H1 (cell line): ENCODE data around the gene ZNF814. TPM values are rescaled to one million over a fixed set of nuclear protein-coding genes. Genes with fewer than 3 reads are reported as not detected.

Experiments
- CTCF ChIA-PET: fragments of 300-600 bp; sonication (Branson Sonifier 250); formaldehyde crosslinking; loops from one replicate; lab custom pipeline; 2021; ENCODE audit not compliant: partially characterized antibody; lab: Charles Lee
- POLR2A ChIA-PET: fragments of 300-600 bp; sonication (Branson Sonifier 250); formaldehyde crosslinking; loops from one replicate; lab custom pipeline; 2021; ENCODE audit warnings: inconsistent platforms; ENCODE audit not compliant: partially characterized antibody; lab: Charles Lee
- DNase-seq, 2 experiments: peaks; one replicate each; pipeline versions ENCODE4 v3.0.0 to v3.0.0-alpha.2; 2010 to 2022; ENCODE audit warnings: low spot score in 2 of 2, low read depth in 1 of 2, mixed read lengths in 1 of 2
- FAIRE-seq: peaks from 2 replicates; lab custom pipeline; 2011; peaks lifted over from hg19 to GRCh38; lab: Jason Lieb, UNC
- H2AFZ ChIP-seq: 2 replicates; pipeline ENCODE4 v1.8.1; 2012; ENCODE audit warnings: low read length, inconsistent platforms
- H2AK5ac ChIP-seq: 2 replicates; pipeline ENCODE4 v1.6.1; 2013; ENCODE audit warnings: low read depth, low read length
- H2BK120ac ChIP-seq: replicated peaks from 2 replicates; pipeline ENCODE3; 2013; ENCODE audit warnings: low read depth, low read length, inconsistent platforms
- H2BK12ac ChIP-seq: 2 replicates; pipeline ENCODE4 v1.6.1; 2013; ENCODE audit warnings: low read depth, low read length
- H2BK15ac ChIP-seq: 2 replicates; pipeline ENCODE4 v1.6.1; 2013; ENCODE audit warnings: low read length
- H2BK20ac ChIP-seq: 2 replicates; pipeline ENCODE4 v1.6.1; 2013; ENCODE audit warnings: low read length
- H2BK5ac ChIP-seq: 2 replicates; pipeline ENCODE4 v1.6.1; 2013; ENCODE audit warnings: low read depth, low read length
- H3K14ac ChIP-seq: 2 replicates; pipeline ENCODE4 v1.6.1; 2013; ENCODE audit warnings: inconsistent platforms; ENCODE audit not compliant: insufficient read length
- H3K18ac ChIP-seq: 2 replicates; pipeline ENCODE4 v1.6.1; 2013; ENCODE audit warnings: low read length; ENCODE audit errors: extremely low read depth
- H3K23ac ChIP-seq: 2 replicates; pipeline ENCODE4 v1.6.1; 2013; ENCODE audit warnings: inconsistent platforms; ENCODE audit not compliant: insufficient read length
- H3K23me2 ChIP-seq: 2 replicates; pipeline ENCODE4 v1.6.1; 2013; ENCODE audit warnings: low read depth, low read length
- H3K27ac ChIP-seq: 2 replicates; pipeline ENCODE4 v1.6.1; 2011; ENCODE audit warnings: low read depth, low read length, inconsistent platforms
- H3K27me3 ChIP-seq, 4 experiments: replicated peaks in 1 of 4; 1 replicate in 1 of 4; 2 replicates in 3 of 4; pipeline versions ENCODE4 v1.6.1 to v1.8.1; 2011 to 2013; ENCODE audit warnings: low read length in 3 of 4, mild to moderate bottlenecking in 3 of 4, inconsistent platforms in 2 of 4, mixed read lengths in 2 of 4, moderate library complexity in 1 of 4; ENCODE audit not compliant: control insufficient read depth in 3 of 4, insufficient read depth in 3 of 4; ENCODE audit errors: extremely low read depth in 1 of 4
- H3K36me3 ChIP-seq, 4 experiments: 2 replicates each; pipeline versions ENCODE4 v1.6.1 to v1.8.1; 2011 to 2013; ENCODE audit warnings: mild to moderate bottlenecking in 4 of 4, low read length in 3 of 4, moderate library complexity in 2 of 4, control low read depth in 1 of 4, inconsistent platforms in 1 of 4; ENCODE audit not compliant: insufficient read depth in 4 of 4, control insufficient read depth in 2 of 4
- H3K4ac ChIP-seq: replicated peaks from 2 replicates; pipeline ENCODE3; 2013; ENCODE audit warnings: low read length, low read depth, mixed read lengths, inconsistent platforms; ENCODE audit not compliant: insufficient read length
- H3K4me1 ChIP-seq, 4 experiments: replicated peaks in 1 of 4; 1 replicate in 1 of 4; 2 replicates in 3 of 4; pipeline versions ENCODE4 v1.6.1 to v1.8.1; 2011 to 2013; ENCODE audit warnings: low read length in 3 of 4, inconsistent platforms in 2 of 4, mixed read lengths in 1 of 4; ENCODE audit not compliant: insufficient read depth in 4 of 4, control insufficient read depth in 3 of 4
- H3K4me2 ChIP-seq, 2 experiments: 2 replicates each; pipeline versions ENCODE4 v1.6.1 to v1.8.1; 2011 to 2013; ENCODE audit warnings: low read depth in 2 of 2, low read length in 2 of 2, control low read depth in 1 of 2, inconsistent platforms in 1 of 2, mild to moderate bottlenecking in 1 of 2; ENCODE audit not compliant: insufficient read depth in 1 of 2
- H3K4me3 ChIP-seq, 4 experiments: fragments of 200-600, 300-600 bp in 1 of 4; sonication (generic), shearing (Covaris generic), sonication (Bioruptor Twin) in 1 of 4; 2 replicates each; pipeline versions ENCODE4 v1.5.1 to v1.8.1; 2011 to 2016; ENCODE audit warnings: low read length in 4 of 4, low read depth in 3 of 4, control low read depth in 2 of 4, inconsistent platforms in 2 of 4, mild to moderate bottlenecking in 2 of 4, mixed read lengths in 1 of 4, moderate library complexity in 1 of 4; ENCODE audit not compliant: insufficient read depth in 2 of 4; ENCODE audit errors: extremely low read depth in 1 of 4
- H3K56ac ChIP-seq: replicated peaks from 2 replicates; pipeline ENCODE3; 2013; ENCODE audit warnings: low read depth, mild to moderate bottlenecking, mixed read lengths, low read length, inconsistent platforms; ENCODE audit not compliant: insufficient read length
- H3K79me1 ChIP-seq: 2 replicates; pipeline ENCODE4 v1.6.1; 2013; ENCODE audit warnings: low read depth, low read length, control low read depth
- H3K79me2 ChIP-seq, 2 experiments: 2 replicates each; pipeline versions ENCODE4 v1.6.1 to v1.8.1; 2012 to 2013; ENCODE audit warnings: low read length in 2 of 2, mild to moderate bottlenecking in 2 of 2, inconsistent platforms in 1 of 2; ENCODE audit not compliant: insufficient read depth in 2 of 2, control insufficient read depth in 1 of 2
- H3K9ac ChIP-seq, 4 experiments: replicated peaks in 1 of 4; 1 replicate in 1 of 4; 2 replicates in 3 of 4; pipeline versions ENCODE4 v1.6.1 to v1.8.1; 2011 to 2013; ENCODE audit warnings: low read depth in 3 of 4, low read length in 3 of 4, control low read depth in 2 of 4, mild to moderate bottlenecking in 2 of 4, moderate library complexity in 2 of 4, inconsistent platforms in 1 of 4; ENCODE audit errors: extremely low read depth in 1 of 4
- H3K9me3 ChIP-seq, 2 experiments: 2 replicates each; pipeline versions ENCODE4 v1.6.1 to v1.8.1; 2012 to 2013; ENCODE audit warnings: mild to moderate bottlenecking in 2 of 2, moderate library complexity in 2 of 2, control low read depth in 1 of 2, inconsistent platforms in 1 of 2, low read depth in 1 of 2, low read length in 1 of 2, mixed read lengths in 1 of 2; ENCODE audit not compliant: insufficient read depth in 2 of 2
- H4K20me1 ChIP-seq, 2 experiments: replicated peaks in 1 of 2; 2 replicates each; pipeline versions ENCODE3 to v1.8.1; 2011 to 2013; ENCODE audit warnings: inconsistent platforms in 2 of 2, low read length in 2 of 2, mild to moderate bottlenecking in 1 of 2; ENCODE audit not compliant: insufficient read depth in 2 of 2, control insufficient read depth in 1 of 2
- H4K5ac ChIP-seq: 2 replicates; pipeline ENCODE4 v1.6.1; 2013; ENCODE audit warnings: low read length, low read depth, mixed read lengths, inconsistent platforms; ENCODE audit not compliant: insufficient read length
- H4K8ac ChIP-seq: 2 replicates; pipeline ENCODE4 v1.8.0; 2013; ENCODE audit warnings: mild to moderate bottlenecking, moderate library complexity, low read length, inconsistent platforms; ENCODE audit not compliant: insufficient read depth; ENCODE audit errors: extremely low read depth
- H4K91ac ChIP-seq: replicated peaks from 2 replicates; pipeline ENCODE3; 2013; ENCODE audit warnings: low read length, mixed read lengths, inconsistent platforms; ENCODE audit not compliant: insufficient read length
- GTF2F1 ChIP-seq: IDR thresholded peaks from 2 replicates; pipeline ENCODE4 v1.6.1; 2012; ENCODE audit warnings: low read depth, low read length, improper control_type of control experiment, borderline replicate concordance
- KDM5A ChIP-seq: fragments of 200-600 bp; IDR thresholded peaks from 2 replicates; pipeline ENCODE4 v1.7.1; 2012; ENCODE audit warnings: mild to moderate bottlenecking, low read length, inconsistent platforms, mixed read lengths
- RAD21 ChIP-seq, 2 experiments: IDR thresholded peaks in 1 of 2; conservative IDR thresholded peaks in 1 of 2; 2 replicates each; pipeline ENCODE4 v1.6.1; 2011; ENCODE audit warnings: low read depth in 2 of 2, low read length in 2 of 2, improper control_type of control experiment in 1 of 2, inconsistent platforms in 1 of 2, mild to moderate bottlenecking in 1 of 2, moderate library complexity in 1 of 2
- YY1 ChIP-seq: IDR thresholded peaks from 2 replicates; pipeline ENCODE4 v1.6.1; 2011; ENCODE audit warnings: low read depth, mild to moderate bottlenecking, low read length
- WGBS, 2 experiments: shearing (Covaris generic) in 1 of 2; methylation state at CpG; one replicate each; pipeline versions ENCODE4 v1.1.6 to v1.1.7; 2013 to 2015; ENCODE audit warnings: low lambda C conversion rate in 2 of 2, mixed read lengths in 2 of 2, inconsistent platforms in 1 of 2, low coverage in 1 of 2, missing lambda C conversion rate in 1 of 2; ENCODE audit not compliant: insufficient replicate concordance in 2 of 2, insufficient coverage in 1 of 2, insufficient read length in 1 of 2; ENCODE audit errors: extremely low coverage in 1 of 2, missing lambda C conversion rate in 1 of 2; 5-methylcytosine and 5-hydroxymethylcytosine counted together
- polyA plus RNA-seq, 7 experiments: library from polyadenylated mRNA; depleted of rRNA in 3 of 7; stranded (reverse) in 5 of 7; unstranded in 2 of 7; fragments of >200 nt in 5 of 7; fragments of 200-250 nt in 2 of 7; gene quantifications; 1 replicate in 5 of 7; 2 replicates in 1 of 7; 4 replicates in 1 of 7; pipeline versions ENCODE4 v1.2.1 to v1.2.3, GENCODE V29; 2011 to 2013; ENCODE audit warnings: missing spikeins in 2 of 7, mixed read lengths in 2 of 7
- total RNA-seq: library from RNA; stranded (reverse); fragmentation: NEBNext Ultra II Directional; extraction: Animal tissue kit (Norgen Biotek cat#: 25700); gene quantifications from 2 replicates; pipeline ENCODE4 v1.2.1, GENCODE V29; 2021

The ZNF814 gene
- total and polyA plus RNA-seq, 2 of the 8 experiments (the other 6 are each of a cell fraction or from before 2014, with no cell fraction given), result 90.9 to 99.6 TPM

GRCh38 chr19:57825511-57825910 lies 63.3 kb downstream of the ZNF814 start:
- peaks cover 2 to 3% (median 2%) of the 10 kb centered on the region in 4 experiments; a peak in 5 of 7 replicates for H3K4me1 ChIP-seq
- H3K79me2 ChIP-seq, result peaks cover 15 to 73% of the 10 kb centered on the region in 2 experiments
- no peak overlapping the region for H4K91ac ChIP-seq
- H3K56ac ChIP-seq, result no peak overlapping the region
- no peak overlapping the region for H3K14ac ChIP-seq
- H2BK120ac ChIP-seq, result no peak overlapping the region
- ChIA-PET CTCF (no interaction called here), POLR2A (interaction anchor here (0.6 to 1.6 kb wide), 4 partner anchors 10 to 134 kb away, joined by 3 to 5 read pairs (median 4); partner anchors contain the start of gene ZNF552)
- TF ChIP-seq YY1, result no peak
- no peak for TF ChIP-seq GTF2F1
- TF ChIP-seq RAD21 (IDR thresholded peaks at IDR 0.05 in 1 of 2, conservative IDR thresholded peaks at IDR 0.05 in 1 of 2; ENCODE audit: low read depth in 2 of 2, low read length in 2 of 2), result no peak
- TF ChIP-seq KDM5A, result no peak
- no peak overlapping the region for H3K23ac ChIP-seq
- no peak for FAIRE-seq
- no peak overlapping the region for H3K4me2 ChIP-seq
- no peak overlapping the region for H2BK15ac ChIP-seq
- H3K4me3 ChIP-seq, result no peak overlapping the region
- no peak overlapping the region for H3K4ac ChIP-seq
- peaks cover 7% of the 10 kb centered on the region in 2 experiments for H4K20me1 ChIP-seq
- no peak overlapping the region for H3K18ac ChIP-seq
- H3K9ac ChIP-seq, result no peak overlapping the region
- H4K5ac ChIP-seq, result no peak overlapping the region
- no peak overlapping the region for H2BK20ac ChIP-seq
- H3K79me1 ChIP-seq, result peaks cover 9% of the 10 kb centered on the region
- H3K23me2 ChIP-seq, result no peaks in the 10 kb centered on the region
- H2BK12ac ChIP-seq, result no peak overlapping the region
- 94% methylated on average over 6 of the region's 6 CpGs; no CpG with 5 or more reads in 1 of the 2 experiments for WGBS, 2 experiments
- peaks cover 0 to 11% (median 0%) of the 10 kb centered on the region in 4 experiments; a peak in 3 of 8 replicates for H3K36me3 ChIP-seq
- no peak overlapping the region for H2BK5ac ChIP-seq
- no peak for DNase-seq
- no peak overlapping the region for H2AK5ac ChIP-seq
- no peaks in the 10 kb centered on the region for H3K27me3 ChIP-seq
- no peaks in the 10 kb centered on the region for H3K9me3 ChIP-seq
- no peak overlapping the region for H4K8ac ChIP-seq
- no peak overlapping the region for H3K27ac ChIP-seq
- no peak overlapping the region for H2AFZ ChIP-seq
